Measurements from ENCODE around the gene NEURL3.

Gene NEURL3

DNA sequence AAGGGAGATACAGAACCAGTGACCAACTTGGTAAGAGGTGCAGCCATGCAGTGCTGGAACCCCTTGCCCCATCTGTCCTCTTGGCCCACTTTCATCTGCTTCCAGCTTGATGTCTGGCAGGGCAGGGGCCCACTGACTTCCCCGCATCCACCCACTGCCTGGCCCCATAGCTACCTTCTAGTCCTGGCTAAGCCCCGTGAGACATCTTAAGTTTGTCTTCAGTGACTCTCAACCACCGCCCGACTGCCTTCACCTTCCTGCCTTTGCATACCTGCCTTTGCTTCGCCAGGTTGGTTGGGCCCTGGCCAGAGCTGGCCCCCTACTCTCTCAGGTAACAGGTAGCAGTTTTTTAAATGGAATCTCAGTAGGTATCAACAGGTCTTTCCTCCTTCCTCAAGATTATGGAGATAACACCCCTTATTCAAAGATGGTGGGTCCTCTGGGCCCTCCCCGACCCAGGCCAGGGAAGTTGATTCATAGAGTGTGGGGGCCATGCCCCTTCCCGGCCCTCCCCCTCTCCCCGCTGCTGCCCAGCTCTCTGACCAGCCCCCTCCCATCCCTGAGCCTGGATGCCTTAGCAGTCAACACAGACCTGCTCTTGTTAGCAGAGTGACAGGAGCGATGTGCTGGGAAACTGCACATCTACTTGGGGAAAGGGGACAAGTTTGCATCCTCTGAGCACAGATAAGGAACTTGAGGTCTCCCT, 34.2 kb upstream of the NEURL3 start:
- FAIRE-seq: no peak

DNA sequence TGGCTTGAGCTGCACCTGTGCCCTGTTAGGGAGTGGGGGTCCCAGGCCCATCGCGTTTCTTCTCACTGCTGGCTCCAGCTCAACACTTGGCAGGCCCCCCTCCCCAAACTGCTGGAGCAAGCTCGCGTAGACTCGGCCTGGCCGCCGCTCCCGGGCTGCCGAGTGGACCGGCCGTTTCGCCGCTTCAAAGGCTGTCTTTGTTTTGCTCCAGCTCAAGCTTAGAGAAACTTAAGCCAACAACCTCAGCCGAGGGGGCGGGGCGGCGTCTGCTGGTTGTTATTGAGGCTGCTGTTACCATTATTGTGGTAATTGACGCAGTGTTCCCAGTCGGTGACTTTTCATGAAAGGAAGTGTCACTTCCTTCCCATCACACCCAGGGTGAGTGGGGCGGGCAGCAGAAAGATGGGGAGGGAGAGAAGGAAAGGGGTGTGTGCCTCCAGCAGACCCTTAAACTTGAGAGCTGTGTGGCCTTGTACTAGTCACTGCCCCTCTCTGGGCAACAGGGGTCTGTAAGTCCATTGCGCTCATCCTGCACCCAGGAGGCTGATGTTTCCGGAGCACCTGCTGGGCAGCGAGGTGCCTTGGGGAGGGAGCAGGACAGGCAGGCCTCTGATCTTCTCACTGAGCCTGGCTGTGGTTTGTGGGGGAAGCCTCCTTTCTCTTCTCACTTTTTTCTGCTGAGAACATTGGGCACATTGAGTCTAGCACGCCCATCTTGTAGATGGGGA, 33.5 kb upstream of the NEURL3 start:
- FAIRE-seq: no peak

DNA sequence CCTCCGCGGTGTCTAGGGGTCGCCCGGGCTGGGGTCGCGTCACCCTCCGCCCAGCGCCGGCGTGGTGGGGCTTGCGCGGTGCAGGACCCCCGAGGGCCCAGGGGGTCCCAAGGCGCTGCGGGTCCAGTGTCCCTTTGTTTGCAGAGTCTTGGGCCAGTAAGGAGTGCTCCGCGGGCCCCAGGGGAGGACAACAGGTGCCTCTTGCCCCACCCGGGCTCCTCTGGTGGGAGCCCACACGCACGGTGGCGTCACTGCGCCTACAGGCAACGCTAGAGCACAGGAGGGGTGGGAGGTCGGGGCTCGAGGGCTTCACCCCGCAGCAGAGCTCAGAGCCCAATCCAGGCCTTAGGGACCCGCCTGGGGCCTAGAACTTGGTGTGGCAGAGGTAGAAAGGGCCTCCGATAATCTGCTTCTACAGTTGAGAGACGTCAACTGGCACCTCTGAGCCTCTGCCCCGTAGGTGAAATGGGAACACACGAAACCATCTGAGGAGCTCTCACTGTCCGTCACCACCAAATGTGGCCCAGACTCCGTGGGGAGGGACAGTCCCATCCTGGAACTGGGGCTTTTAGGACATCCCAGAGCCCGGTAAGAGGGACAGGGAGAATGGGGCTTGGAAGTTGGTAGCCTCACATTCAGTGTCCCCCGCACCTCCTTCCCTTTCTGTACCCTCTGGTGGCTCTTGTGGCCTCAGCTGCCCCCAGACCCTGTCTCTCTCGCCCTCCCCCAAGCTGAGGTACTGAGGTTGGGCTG, 32.8 kb upstream of the NEURL3 start:
- no peak for FAIRE-seq

DNA sequence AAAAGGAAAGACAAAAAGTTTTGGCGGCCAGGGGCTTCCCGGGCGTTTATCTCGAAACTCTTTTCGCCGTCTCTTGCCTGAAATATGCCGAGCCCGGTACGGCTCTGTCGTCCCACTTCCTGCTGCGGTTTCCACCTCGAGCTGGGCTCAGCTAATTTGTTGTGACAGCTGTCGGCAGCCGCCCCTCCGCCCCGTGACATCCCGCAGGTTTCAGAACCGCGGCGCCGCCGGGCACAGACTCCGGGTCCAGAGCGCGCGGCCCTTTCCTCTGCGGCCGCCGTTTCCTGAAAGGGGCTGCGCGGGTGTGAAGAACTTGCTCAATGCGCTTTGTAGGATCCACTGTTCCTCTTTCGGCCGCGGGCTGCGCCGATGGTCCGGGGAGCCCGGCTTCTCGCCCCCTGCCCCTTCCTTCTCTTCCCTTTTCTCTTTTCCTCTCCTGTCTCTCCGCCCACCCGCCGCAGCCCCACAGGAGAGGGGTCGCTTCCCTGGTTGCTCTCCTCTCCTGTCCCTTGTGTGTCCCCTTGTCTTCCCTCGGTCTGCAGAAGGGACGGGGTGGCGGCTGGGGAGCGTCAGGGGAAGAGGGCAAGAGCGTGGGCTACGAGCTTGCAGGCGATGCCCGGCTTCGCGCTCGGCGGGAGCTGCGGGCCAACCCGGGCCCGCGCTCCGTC, 32.0 kb upstream of the NEURL3 start:
- no peak for FAIRE-seq

DNA sequence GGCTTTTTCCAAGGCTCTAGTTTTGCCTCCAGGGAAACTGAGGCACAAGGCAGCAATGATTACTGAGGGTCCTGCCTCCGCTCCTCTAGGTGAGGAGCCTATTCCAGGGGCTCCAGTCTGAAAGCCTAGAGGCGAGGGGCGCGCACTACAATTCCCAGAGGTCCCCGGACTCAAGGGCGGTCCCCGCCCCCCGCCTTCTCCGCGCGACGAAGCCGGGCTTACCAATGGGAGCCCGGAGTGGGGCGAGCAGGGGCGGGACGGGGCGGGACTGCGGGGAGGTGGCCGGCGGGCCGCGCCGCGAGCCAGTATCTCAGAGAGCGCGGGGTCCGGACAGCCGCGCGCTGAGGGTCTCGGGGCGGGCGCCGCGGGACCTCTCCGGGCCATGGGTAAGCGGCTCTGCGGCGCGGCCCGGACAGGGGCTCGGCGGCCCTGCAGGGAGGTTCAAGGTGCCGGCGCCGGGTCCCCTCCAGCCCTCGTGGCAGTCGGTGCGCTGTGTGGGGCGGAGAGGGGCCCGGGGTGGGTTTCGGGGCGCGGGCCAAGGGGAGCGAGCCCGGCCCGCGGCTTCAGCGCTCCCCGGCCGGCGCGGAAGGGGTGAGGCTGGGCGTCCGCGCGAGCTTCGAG, 31.4 kb upstream of the NEURL3 start, which contains the start of gene ARID5A:
ARID5A (plus strand) TSS at position 308 of the 621 bp plus-strand sequence; CDS start at position 383, 75 bp downstream.
- FAIRE-seq: no peak

GRCh38 chr2:96535331-96535730, 30.2 kb upstream of the NEURL3 start:
- FAIRE-seq: no peak

DNA sequence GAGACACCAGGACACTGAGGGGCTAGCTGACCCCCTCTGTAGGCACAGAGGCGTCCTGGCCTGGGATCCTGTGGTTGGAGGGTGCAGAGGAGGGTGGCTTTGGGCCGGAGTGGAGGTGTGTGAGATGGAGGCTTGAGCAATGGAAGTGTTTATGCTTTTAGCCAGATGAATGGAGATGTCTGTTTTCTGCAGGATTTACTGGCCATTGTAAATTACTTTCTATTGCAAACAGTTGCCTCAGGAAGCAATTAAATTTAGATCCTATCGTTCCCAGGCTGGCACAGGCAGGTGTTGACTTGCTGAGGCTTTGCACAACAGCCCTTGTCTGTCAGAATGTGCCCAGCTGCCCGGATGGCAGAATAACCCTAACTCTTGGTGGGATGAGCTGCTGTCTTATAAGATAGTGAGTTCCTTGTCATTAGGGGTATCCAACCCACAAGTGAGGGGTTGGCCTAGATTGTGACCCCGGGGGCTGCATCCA, 29.6 kb upstream of the NEURL3 start:
- no peak for FAIRE-seq

DNA sequence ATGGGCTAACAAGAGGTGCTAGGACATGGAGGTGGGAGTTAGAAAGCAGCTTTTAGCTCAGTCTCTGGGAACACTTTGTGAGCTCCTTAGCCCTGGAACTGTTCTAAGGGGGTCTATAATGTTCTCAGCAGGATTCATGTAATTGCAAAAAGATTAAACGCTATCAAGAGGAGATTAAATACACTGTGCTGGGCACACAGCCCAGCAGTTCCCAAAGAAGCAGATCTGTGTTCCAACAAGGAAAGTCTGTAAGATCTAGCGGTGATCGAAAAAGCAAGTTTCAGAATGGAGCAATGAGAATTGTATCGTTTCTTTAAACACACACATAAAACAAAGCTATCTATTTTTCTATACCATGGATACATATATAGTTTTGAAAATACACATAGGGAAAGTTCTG, 29.0 kb upstream of the NEURL3 start:
- no peak for FAIRE-seq

GRCh38 chr2:96533292-96534073, 28.3 kb upstream of the NEURL3 start:
- no peak for FAIRE-seq

GRCh38 chr2:96532641-96533291, 27.6 kb upstream of the NEURL3 start:
- no peak for FAIRE-seq

DNA sequence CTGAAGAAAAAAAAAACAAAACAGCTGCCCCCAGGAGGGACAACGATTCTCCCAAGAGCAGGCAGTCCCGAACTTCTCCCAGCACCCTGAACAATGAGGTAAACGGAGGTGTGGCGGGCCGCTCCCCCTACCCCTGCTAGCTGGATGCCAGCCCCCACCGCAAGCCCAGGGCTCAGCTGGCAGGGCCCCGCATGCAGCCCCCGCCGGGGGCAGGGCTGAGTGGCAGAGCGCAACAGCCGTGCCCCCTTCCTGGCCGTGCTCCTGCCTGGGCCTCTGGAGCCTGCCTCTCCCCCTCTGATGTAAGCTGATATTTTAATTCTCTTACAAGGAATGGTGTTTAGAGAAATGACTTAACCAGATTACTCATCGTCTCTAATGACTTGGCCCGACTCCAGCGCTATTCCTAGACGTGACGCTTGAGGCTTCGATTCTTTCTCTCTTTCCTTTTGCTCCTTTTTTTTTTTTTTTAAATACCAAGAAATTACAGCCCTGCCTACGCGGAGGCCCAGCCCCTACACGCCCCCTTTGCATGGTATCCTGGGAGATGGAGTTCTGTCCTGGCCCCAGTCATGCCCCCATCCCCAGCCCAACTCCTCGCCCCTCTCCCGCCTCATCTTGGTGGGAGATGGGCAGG, 26.8 kb upstream of the NEURL3 start:
- peak; percentile 67 for FAIRE-seq

DNA sequence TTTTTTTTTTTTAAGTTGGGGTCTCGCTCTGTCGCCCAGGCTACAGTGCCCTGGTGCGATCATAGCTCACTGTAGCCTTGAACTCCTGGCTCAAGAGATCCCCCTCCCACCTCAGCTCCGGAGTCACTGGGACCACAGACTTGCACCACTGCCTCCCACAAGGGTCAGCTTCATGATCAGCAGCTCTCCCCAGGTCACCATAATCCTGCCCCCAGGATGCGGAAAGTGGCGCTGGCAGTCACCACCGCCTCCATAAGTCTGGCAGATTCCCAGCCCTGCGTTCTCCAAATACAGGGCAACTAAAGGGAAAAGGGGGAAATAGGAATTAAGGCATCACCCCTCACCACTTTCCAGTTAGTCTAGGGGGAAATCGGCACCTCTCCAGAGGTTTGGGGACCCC, 26.2 kb upstream of the NEURL3 start:
- FAIRE-seq: no peak

GRCh38 chr2:96530474-96531357, 25.6 kb upstream of the NEURL3 start:
- no peak for FAIRE-seq

GRCh38 chr2:96530144-96530430, 24.9 kb upstream of the NEURL3 start:
- FAIRE-seq: no peak

GRCh38 chr2:96529376-96530143, 24.4 kb upstream of the NEURL3 start:
- no peak for FAIRE-seq

DNA sequence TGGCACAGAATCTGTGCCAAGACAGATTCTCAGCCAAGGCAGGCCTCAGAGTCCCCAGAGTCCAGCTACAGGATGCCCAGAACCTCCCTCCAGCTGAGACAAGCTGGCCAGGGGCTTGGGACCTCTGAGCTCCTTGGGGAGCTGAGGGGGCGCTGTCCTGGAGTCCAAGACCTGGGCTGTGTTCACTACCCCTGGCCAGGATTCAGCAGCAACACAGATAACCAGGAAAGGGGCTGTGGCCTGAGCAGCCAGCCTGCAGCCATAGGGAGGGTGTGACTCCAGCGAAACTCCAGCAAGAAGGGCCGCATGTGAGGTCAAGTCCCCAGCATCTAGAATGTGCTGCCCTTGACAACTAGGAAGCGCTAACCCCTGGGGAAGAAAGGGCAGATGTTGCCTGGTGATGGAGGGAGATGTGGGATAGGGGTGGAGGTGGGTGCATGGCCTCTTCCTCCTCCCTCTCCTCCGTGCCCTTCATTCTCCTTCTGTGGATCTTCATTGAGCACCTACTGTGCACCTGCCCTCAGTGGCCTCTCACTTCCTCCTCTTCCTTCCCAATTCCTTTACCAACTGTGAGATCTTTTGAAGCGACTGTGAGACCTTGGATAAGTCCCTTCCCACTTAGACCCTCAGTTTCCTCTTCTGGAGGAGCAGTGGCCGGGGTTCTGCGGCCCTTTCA, 23.7 kb upstream of the NEURL3 start:
- no peak for FAIRE-seq

- no peak for FAIRE-seq
Measured at GRCh38 chr2:96528006-96528699, 23.0 kb upstream of the NEURL3 start.
